Endodermal cell (in vitro differentiated cells): ENCODE results near the gene FBLIM1. TPM values are rescaled to one million over a fixed set of nuclear protein-coding genes. Genes with fewer than 3 reads are reported as not detected.
A peak's percentile ranks its signal among the peaks of the same experiment; 100 is the strongest.
"Not testable (repeated sequence)": the region's sequence is repeated elsewhere in the genome, so short reads cannot be mapped to it uniquely, and the experiment has no call there.

Experiments used
- DNase-seq: peaks from one replicate; pipeline ENCODE4 v3.0.0-alpha.2; 2017
- H3K27ac ChIP-seq: 2 replicates; pipeline ENCODE4 v1.5.1; 2013; ENCODE audit warnings: mild to moderate bottlenecking, low read depth, low read length, moderate library complexity
- H3K27me3 ChIP-seq: 2 replicates; pipeline ENCODE4 v1.6.1; 2013; ENCODE audit warnings: mild to moderate bottlenecking, low read length, moderate library complexity; ENCODE audit not compliant: insufficient read depth, control insufficient read depth, poor library complexity, severe bottlenecking
- H3K36me3 ChIP-seq: 2 replicates; pipeline ENCODE4 v1.7.0; 2013; ENCODE audit warnings: mild to moderate bottlenecking, low read length, moderate library complexity; ENCODE audit not compliant: control insufficient read depth, insufficient read depth
- H3K4me1 ChIP-seq: one replicate; pipeline ENCODE4 v1.7.0; 2013; ENCODE audit warnings: low read length; ENCODE audit not compliant: control insufficient read depth, insufficient read depth
- H3K4me3 ChIP-seq: 2 replicates; pipeline ENCODE4 v1.5.1; 2013; ENCODE audit warnings: mild to moderate bottlenecking, low read length, moderate library complexity
- H3K9ac ChIP-seq: 2 replicates; pipeline ENCODE4 v1.6.1; 2013; ENCODE audit warnings: mild to moderate bottlenecking, low read length, moderate library complexity; ENCODE audit not compliant: poor library complexity, severe bottlenecking; ENCODE audit errors: extremely low read depth
- H3K9me3 ChIP-seq: 2 replicates; pipeline ENCODE4 v1.6.1; 2013; ENCODE audit warnings: mild to moderate bottlenecking, low read length, moderate library complexity; ENCODE audit not compliant: control insufficient read depth
- H3K27ac Mint-ChIP-seq: 2 replicates; pipeline ENCODE4 v1.8.0; 2020; ENCODE audit warnings: mixed read lengths
- H3K27me3 Mint-ChIP-seq: 2 replicates; pipeline ENCODE4 v1.8.0; 2021; ENCODE audit warnings: mild to moderate bottlenecking, mixed read lengths; ENCODE audit not compliant: insufficient read depth
- H3K36me3 Mint-ChIP-seq: 2 replicates; pipeline ENCODE4 v1.8.0; 2020; ENCODE audit warnings: low read depth, mixed read lengths
- H3K4me1 Mint-ChIP-seq: 2 replicates; pipeline ENCODE4 v1.8.0; 2020; ENCODE audit warnings: mixed read lengths
- H3K4me3 Mint-ChIP-seq: 2 replicates; pipeline ENCODE4 v1.8.0; 2020; ENCODE audit warnings: mild to moderate bottlenecking, moderate library complexity, mixed read lengths
- H3K9me3 Mint-ChIP-seq: 2 replicates; pipeline ENCODE4 v1.8.0; 2020; ENCODE audit warnings: mild to moderate bottlenecking, mixed read lengths
- WGBS, 2 experiments: methylation state at CpG; one replicate each; pipeline versions ENCODE4 v1.1.5 to v1.1.7; 2013; ENCODE audit warnings: missing lambda C conversion rate in 2 of 2, mixed read lengths in 1 of 2; ENCODE audit not compliant: insufficient coverage in 1 of 2, insufficient read length in 1 of 2; 5-methylcytosine and 5-hydroxymethylcytosine counted together
- total RNA-seq, 2 donors: library from RNA; stranded (reverse); fragmentation: NEBNext Ultra II Directional in 1 of 2; extraction: Animal tissue kit (Norgen Biotek cat#: 25700) in 1 of 2; gene quantifications; 2 replicates in 1 of 2; 3 replicates in 1 of 2; pipeline ENCODE4 v1.2.1, GENCODE V29; 2021
- TF ChIP-seq, protein P1 (sequence below): fragments of 200-600 bp; sonication (generic); conservative IDR thresholded peaks from 2 replicates; pipeline ENCODE4 v1.5.0; 2021; ENCODE audit warnings: antibody characterized with exemption, mild to moderate bottlenecking

The FBLIM1 gene
- total RNA-seq, 2 donors from 2014 or later, result 58.4 to 60.6 TPM

- no peaks in the 10 kb centered on the region for H3K9me3 Mint-ChIP-seq
- no peak overlapping the region for H3K27ac Mint-ChIP-seq
- no peak overlapping the region for H3K4me3 Mint-ChIP-seq
- Histone ChIP-seq H3K9me3 (no peaks in the 10 kb centered on the region), H3K27ac (no peak overlapping the region), H3K36me3 (no peaks in the 10 kb centered on the region), H3K27me3 (no peaks in the 10 kb centered on the region), H3K4me3 (no peak overlapping the region), H3K9ac (peak overlapping the region; percentile 26), H3K4me1 (peaks cover 23% of the 10 kb centered on the region)
- TF ChIP-seq, protein P1, sequence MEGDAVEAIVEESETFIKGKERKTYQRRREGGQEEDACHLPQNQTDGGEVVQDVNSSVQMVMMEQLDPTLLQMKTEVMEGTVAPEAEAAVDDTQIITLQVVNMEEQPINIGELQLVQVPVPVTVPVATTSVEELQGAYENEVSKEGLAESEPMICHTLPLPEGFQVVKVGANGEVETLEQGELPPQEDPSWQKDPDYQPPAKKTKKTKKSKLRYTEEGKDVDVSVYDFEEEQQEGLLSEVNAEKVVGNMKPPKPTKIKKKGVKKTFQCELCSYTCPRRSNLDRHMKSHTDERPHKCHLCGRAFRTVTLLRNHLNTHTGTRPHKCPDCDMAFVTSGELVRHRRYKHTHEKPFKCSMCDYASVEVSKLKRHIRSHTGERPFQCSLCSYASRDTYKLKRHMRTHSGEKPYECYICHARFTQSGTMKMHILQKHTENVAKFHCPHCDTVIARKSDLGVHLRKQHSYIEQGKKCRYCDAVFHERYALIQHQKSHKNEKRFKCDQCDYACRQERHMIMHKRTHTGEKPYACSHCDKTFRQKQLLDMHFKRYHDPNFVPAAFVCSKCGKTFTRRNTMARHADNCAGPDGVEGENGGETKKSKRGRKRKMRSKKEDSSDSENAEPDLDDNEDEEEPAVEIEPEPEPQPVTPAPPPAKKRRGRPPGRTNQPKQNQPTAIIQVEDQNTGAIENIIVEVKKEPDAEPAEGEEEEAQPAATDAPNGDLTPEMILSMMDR, result no peak
- no peaks in the 10 kb centered on the region for H3K27me3 Mint-ChIP-seq
- WGBS, 2 experiments, result 58 to 59% methylated on average over 5 to 8 of the region's 8 CpGs
- peaks cover 45% of the 10 kb centered on the region for H3K4me1 Mint-ChIP-seq
- H3K36me3 Mint-ChIP-seq, result peaks cover 2% of the 10 kb centered on the region
- DNase-seq, result peak; percentile 86
These were observed 45.5 kb downstream of the FBLIM1 start for GRCh38 chr1:15804060-15804459.

DNA sequence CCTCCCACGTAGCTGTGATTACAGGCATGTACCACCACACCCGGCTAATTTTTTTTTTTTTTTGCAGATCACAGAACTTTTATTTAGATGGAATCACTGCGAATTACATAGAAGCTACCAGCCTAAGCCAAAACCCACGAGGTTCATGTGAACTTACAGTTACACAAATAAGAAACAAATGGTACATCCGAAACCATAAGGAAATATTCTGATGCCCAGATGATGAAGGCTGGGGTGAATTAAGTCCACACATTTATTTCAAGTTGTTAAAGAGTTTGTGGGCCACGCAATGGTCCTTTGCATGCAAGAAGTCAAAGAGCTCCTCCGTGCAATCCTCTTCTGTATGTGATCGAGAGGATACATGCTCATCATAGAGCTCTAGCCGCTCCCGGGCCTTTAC, 48.5 kb downstream of the FBLIM1 start:
- DNase-seq, result no peak
- WGBS, 2 experiments, result 93 to 96% methylated on average over 8 to 10 of the region's 10 CpGs
- Mint-ChIP-seq H3K36me3 (peaks cover 2% of the 10 kb centered on the region), H3K27ac (no peak overlapping the region), H3K4me3 (no peak overlapping the region), H3K27me3 (no peaks in the 10 kb centered on the region), H3K9me3 (no peaks in the 10 kb centered on the region), H3K4me1 (peaks cover 26% of the 10 kb centered on the region)
- Histone ChIP-seq H3K4me1 (peaks cover 10% of the 10 kb centered on the region), H3K9ac (no peak overlapping the region), H3K36me3 (no peaks in the 10 kb centered on the region), H3K9me3 (no peaks in the 10 kb centered on the region), H3K27ac (no peak overlapping the region), H3K27me3 (no peaks in the 10 kb centered on the region), H3K4me3 (no peak overlapping the region)
- TF ChIP-seq, protein P1, result no peak

GRCh38 chr1:15807549-15807948, 49.0 kb downstream of the FBLIM1 start, which contains the start of gene UQCRHL:
Gene UQCRHL, minus strand, starts transcription at chr1:15807649. Its CDS starts 0 bp downstream, at chr1:15807649.
- not testable (repeated sequence) for H3K4me3 Mint-ChIP-seq, H3K27me3 ChIP-seq, H3K9ac ChIP-seq, H3K4me1 ChIP-seq, H3K36me3 ChIP-seq, H3K4me3 ChIP-seq, H3K9me3 ChIP-seq, H3K27me3 Mint-ChIP-seq, H3K36me3 Mint-ChIP-seq, H3K27ac ChIP-seq, DNase-seq, H3K9me3 Mint-ChIP-seq
- WGBS, 2 experiments, result 95 to 97% methylated on average over 9 to 11 of the region's 11 CpGs
- H3K27ac Mint-ChIP-seq, result peak within 1 kb of the TSS; percentile 74
- H3K4me1 Mint-ChIP-seq, result peaks cover 22% of the 10 kb centered on the region

DNA sequence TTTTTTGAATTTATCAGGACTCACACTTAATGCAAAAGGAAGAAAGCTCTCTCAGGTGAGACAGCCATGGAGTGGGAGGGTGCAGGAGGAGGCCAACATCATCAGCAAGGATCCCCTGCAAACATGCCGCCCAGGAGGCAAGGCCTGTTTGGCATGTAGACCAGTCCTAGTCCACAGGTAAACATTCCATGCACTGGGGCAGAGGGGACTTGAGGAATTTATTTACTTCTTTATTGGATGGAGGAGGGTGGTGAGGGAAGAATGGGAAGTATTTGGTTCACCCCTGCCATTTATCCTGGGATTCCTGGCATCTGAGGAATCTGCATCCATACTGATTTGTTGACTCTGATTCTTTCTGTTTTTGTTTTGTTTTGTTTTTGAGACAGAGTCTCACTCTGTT, 50.4 kb downstream of the FBLIM1 start:
- Histone ChIP-seq H3K27me3 (no peaks in the 10 kb centered on the region), H3K27ac (no peak overlapping the region), H3K9ac (no peak overlapping the region), H3K4me1 (peaks cover 6% of the 10 kb centered on the region), H3K9me3 (no peaks in the 10 kb centered on the region), H3K4me3 (no peak overlapping the region), H3K36me3 (no peaks in the 10 kb centered on the region)
- Mint-ChIP-seq H3K27me3 (no peaks in the 10 kb centered on the region), H3K27ac (peak overlapping the region; percentile 74), H3K4me3 (no peak overlapping the region), H3K9me3 (no peaks in the 10 kb centered on the region), H3K36me3 (peaks cover 2% of the 10 kb centered on the region), H3K4me1 (peaks cover 19% of the 10 kb centered on the region)
- DNase-seq, result peak; percentile 80
- TF ChIP-seq, protein P1, result no peak
- WGBS, 2 experiments, result 83 to 88% methylated on average over 1 of the region's 1 CpG
